NCI-H1105 (cell line): ENCODE results near the gene RAB11FIP3.
"Not testable (repeated sequence)": the region's sequence is repeated elsewhere in the genome, so short reads cannot be mapped to it uniquely, and the experiment has no call there.

Experiments used
- DNase-seq: peaks from one replicate; lab custom pipeline; 2025; lab: John Stamatoyannopoulos, UW

Gene RAB11FIP3

GRCh38 chr16:467249-467871 is 41.9 kb downstream of the RAB11FIP3 start:
- DNase-seq, result not testable (repeated sequence)

DNA sequence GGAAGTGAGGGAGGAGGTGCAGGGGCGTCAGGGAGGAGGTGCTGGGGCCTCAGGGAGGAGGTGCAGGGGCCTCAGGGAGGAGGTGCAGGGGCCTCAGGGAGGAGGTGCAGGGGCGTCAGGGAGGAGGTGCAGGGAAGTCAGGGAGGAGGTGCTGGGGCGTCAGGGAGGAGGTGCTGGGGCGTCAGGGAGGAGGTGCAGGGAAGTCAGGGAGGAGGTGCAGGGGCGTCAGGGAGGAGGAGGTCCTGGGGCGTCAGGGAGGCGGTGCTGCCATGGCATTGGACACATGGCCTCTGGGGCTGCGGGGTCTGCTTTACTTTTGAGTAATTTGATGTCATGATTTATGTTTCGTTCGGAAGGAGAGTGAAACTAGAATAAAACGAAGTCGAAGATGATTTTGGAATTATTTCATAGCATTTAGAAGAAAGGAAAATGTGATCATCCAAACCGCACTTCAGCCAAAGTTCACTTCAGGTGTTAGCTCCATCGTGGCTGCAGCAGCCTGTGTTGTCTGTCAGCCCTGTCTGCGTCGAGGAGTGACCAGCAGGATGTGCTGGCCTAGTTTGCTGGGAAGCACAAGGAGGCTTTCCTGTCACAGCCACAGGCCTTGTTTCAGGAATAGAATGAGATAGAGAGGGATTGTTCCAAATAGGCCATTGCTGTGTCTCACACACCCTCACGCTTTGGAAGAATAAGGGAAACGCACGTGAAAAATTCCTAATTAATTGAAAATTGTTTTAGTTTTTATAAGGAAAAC is 42.8 kb downstream of the RAB11FIP3 start:
- no peak for DNase-seq

DNA sequence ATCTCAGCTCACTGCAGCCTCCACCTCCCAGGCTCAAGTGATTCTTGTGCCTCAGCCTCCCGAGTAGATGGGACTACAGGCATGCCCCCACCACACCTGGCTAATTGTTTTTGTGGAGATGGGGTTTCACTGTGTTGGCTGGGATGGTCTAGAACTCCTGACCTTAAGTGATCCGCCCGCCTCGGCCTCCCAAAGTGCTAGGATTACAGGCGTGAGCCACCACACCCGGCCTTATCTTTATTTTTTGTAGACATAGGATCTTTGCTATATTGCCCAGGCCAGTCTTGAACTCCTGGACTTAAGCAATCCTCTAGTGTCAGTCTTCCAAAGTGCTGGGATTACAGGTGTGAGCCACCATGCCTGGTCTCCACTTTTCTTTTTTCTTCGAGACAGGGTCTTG is 44.0 kb downstream of the RAB11FIP3 start:
- not testable (repeated sequence) for DNase-seq

- DNase-seq, result no peak
Measured at GRCh38 chr16:470418-470817, 45.0 kb downstream of the RAB11FIP3 start.

DNA sequence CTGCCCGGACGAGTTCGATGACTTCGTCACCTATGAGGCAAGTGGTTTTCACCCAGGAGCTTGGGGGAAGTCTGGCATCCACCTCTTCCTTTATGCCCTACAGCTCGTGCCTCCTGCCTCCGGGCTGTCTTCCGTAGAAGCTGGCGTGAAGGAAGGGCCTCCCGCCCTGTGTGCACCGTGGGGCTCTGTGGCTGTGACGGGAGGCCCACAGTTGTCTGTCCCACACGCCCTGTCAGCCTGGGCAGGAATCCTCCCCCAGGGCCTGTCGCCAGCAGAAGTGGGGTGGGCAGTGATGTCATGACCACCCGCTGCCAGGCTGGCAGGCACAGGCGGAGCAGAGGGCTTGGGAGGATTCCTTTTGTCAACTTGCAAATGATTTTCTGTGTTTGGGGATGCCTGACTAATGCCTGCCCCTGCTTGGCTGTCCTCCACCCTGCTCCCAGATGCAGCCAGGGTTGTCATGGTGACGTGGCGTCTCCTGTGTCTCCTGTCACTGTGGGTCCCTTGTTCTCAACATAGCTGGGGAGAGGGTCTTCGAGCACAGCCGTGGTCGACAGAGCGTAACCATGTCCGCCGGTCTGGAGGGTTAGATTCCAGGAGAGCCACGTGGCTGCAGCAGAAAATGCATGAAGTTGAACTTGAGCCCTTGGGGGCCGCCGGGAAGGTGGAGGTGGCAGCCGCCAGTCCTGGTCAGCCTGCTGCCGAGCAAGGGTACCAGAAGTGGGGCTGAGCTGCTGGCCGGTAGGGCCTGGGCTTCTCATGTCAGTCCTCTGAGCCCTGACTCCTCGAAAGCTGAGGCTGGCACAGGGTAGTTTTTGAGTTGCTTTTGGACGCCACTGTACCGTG is 46.1 kb downstream of the RAB11FIP3 start:
- no peak for DNase-seq

DNA sequence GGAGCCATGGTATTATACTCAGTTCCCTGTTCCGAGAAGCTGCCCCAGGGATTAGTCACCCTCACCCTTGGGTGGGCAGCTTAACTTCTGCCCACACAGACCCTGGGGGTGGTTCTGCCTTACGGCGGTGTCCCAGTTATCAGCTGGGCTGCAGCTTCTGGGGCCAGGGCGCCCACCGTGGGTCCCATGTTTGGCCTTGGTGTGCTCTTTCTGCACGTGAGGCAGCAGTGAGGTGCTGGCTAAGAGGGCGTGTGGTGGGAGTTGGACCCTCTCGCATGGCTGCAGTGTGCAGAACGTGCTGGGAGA is 46.7 kb downstream of the RAB11FIP3 start:
- DNase-seq, result no peak

- no peak for DNase-seq
Measured at GRCh38 chr16:473046-474043, 47.9 kb downstream of the RAB11FIP3 start.

GRCh38 chr16:474420-475122 is 49.1 kb downstream of the RAB11FIP3 start:
- no peak for DNase-seq

GRCh38 chr16:476039-476438 is 50.6 kb downstream of the RAB11FIP3 start:
- DNase-seq, result no peak

DNA sequence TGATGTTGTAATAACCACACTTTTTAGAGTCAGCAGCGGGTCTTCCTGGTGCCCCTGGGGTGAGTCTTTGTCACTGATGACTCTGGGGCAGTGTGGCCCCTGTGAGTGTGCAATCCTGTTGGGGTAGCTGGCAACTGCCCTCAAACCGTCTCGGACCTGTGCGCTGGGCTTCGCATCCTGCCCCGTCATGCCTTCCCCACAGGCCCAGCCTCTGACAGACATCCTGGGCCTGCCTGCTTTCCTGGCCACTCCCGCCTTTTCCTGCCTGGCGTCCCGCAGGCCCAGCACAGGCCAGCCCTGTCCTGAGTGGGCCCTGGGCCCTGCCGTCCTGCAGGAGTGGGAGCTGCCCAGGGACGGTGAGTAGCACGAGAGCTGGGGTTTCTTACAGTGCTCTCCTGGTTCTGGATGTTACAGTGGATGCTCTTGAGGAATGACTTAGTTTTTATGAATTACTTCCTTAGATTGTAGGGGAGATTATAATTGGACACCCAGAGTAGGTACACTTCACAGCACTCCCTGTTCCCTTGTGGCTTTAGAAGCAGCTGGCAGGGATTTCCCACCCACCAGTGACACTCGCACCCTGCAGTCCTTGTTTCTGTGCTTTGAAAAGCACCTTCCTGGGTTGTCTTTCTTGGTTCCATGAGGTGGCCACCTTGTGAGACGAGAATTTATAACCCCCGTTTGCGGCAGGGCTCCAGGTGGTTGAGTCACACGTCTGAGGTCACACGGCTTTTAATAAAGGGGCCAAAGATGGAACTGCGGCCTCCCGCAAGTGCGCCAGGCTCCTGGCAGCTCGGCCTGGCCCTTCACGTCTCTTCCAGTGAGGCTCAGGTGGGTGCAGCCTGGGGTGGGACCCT is 52.1 kb downstream of the RAB11FIP3 start:
- no peak for DNase-seq

DNA sequence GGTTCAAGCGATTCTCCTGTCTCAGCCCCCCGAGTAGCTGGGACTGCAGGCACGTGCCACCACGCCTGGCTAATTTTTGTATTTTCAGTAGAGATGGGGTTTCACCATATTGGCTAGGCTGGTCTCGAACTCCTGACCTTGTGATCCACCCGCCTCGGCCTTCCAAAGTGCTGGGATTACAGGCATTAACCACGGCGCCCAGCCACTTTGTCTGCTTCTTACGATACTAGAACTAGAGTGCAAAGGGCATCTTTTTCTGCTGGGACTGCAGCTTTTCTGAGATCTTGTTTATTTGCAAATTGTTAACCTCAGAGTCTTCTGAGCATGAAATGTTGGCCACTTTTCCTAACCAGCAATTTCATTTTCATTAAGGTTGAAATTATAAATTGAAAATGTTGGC is 52.8 kb downstream of the RAB11FIP3 start:
- DNase-seq, result not testable (repeated sequence)

- no peak for DNase-seq
Measured at GRCh38 chr16:482468-483185, 57.2 kb downstream of the RAB11FIP3 start.

- no peak for DNase-seq
Measured at GRCh38 chr16:483341-484075, 58.1 kb downstream of the RAB11FIP3 start.

DNA sequence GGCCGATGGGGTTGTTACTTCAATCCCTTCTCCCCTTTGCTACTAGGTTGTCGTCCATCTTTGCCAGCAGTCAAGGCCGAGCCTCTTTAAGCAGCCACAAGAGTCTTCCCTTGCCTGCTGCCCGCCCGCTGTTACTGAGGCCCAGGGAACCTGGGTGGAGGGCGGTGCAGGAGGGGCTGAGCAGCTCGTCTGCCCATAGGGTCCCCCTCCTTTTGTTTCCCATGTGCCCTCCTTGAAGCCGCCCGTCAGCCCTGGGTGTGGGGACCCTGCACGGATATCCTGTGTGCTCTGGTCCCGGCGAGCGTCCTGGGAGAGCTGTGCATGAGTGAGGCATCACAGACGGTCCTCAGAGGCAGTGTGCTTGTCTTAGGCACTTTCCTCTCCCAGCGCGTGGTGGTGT is 64.2 kb downstream of the RAB11FIP3 start:
- no peak for DNase-seq

- DNase-seq, result no peak
Measured at GRCh38 chr16:490768-491167, 65.3 kb downstream of the RAB11FIP3 start.

- no peak for DNase-seq
Measured at GRCh38 chr16:491220-491919, 65.9 kb downstream of the RAB11FIP3 start.

DNA sequence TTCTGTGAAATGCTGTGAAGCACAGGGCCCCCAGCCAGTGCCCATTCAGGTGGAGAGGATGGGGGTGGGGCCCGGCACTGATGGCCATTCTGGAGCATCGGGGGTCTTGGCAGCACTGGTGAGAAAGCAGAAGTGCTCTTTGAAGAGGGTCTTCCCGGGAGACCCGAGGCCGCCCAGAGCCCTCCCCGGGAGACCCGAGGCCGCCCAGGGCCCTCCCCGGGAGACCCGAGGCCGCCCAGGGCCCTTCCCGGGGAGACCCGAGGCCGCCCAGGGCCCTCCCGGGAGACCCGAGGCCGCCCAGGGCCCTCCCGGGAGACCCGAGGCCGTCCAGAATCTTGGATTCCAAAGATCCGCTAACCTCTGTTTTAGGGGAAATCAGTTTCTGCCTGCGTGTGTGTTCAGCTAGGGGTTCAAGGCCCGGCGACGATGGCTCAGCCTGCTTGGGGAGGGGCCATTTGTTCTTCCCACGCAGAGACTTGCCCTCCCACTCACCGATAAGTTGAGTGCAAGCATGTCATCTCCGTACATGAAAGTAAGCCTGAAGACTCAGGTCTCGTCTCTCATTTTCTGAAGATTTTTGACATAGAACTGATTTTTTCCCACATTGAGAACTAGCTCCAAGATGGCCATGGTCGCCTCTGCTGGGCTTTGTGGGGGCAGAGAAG is 66.9 kb downstream of the RAB11FIP3 start:
- no peak for DNase-seq

GRCh38 chr16:494676-495075 is 69.2 kb downstream of the RAB11FIP3 start:
- not testable (repeated sequence) for DNase-seq
